Amygdala (tissue), 56 donors: ENCODE results near the gene ZSCAN21.

ENCODE experiments used
- DNase-seq, 56 donors: peaks; one replicate each; lab custom pipeline; 2025; lab: John Stamatoyannopoulos, UW

The ZSCAN21 gene

GRCh38 chr7:100024020-100024619 is 25.5 kb upstream of the ZSCAN21 start:
- DNase-seq, result no peak

- no peak for DNase-seq
Observed at GRCh38 chr7:100027197-100027596, 22.4 kb upstream of the ZSCAN21 start.

GRCh38 chr7:100029596-100029995 is 20.0 kb upstream of the ZSCAN21 start:
- DNase-seq, result no peak

- DNase-seq, result no peak
Observed at GRCh38 chr7:100033526-100033925, 16.0 kb upstream of the ZSCAN21 start.

GRCh38 chr7:100034871-100035510 is 14.6 kb upstream of the ZSCAN21 start:
- no peak for DNase-seq

DNA sequence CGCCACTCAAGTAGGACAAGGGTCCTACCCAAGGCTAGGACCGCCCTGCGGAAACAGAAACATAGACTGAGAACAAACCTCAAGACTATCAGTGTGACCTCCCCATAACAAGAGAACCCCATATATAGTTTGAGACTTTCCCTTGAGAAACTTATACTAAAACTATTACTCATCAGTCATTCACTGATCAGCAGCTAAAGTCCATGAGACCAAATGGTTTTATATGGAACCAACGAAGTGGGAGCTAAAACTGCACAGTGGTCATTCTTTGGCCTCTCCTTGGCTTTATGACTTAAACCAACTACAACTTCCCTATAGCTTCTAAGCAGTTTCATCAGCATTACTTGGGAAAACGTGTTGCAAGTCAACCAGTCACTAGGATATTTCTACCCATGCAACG is 13.7 kb upstream of the ZSCAN21 start:
- no peak for DNase-seq

GRCh38 chr7:100038326-100038725 is 11.2 kb upstream of the ZSCAN21 start:
- DNase-seq, result no peak

DNA sequence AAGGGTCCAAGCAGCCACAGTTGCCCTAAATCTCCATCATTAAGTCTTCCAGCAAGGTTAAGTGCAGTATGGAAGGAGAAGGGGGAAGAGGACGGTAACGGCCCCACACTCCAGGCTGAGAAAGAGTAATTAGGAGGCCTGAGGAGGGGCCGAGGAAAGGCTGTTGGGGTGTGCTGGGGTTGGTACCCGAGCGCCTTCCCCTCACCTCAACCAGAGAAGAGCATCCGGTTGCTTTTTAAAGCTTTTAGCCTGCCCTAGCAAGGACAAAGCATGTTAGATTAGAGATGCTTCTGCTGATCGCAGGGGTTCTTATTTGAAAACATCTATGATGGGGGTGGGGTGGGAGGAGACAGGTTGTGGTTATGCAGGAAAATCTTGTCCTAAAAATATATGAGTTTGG is 9.0 kb upstream of the ZSCAN21 start:
- DNase-seq, result no peak

GRCh38 chr7:100044718-100045117 is 4.9 kb upstream of the ZSCAN21 start:
- DNase-seq, result peak in 6 of 56 donors; percentile 1 to 15 (median 3)

DNA sequence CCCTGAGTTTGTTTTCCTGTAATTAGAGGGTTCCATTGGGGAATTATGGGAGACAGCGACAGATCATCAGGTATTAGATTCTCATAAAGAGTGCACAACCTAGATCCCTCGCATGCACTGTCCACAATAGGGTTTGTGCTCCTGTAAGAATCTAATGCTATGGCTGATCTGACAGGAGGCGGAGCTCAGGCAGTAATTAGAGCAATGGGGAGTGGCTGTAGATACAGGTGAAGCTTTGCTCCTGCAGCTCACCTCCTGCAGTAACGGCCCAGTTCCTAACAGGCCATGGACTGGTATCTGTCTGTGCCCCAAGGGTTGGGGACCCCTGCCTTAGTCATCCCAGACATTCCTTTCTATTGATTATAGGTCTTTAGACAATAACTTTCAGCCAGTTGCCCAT is 894 bp upstream of the ZSCAN21 start:
- no peak for DNase-seq

DNA sequence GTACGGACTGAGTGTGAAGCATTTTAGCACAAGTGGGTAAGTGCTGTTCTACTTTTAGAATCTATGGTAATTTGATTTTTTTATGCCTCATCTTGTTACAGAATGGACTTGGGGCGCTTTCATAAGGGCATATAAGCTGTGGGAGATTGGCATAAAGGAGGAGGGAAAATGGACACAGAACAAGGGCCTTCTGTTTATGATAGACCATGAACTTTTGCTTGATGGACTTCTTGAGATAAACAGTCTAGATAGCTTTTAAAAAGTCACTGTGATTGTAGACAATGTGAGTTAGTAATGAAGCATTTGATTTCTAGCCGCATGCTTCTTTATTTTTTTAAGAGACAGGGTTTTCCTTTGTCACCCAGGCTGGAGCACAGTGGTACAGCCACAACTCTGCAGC is 2.0 kb downstream of the ZSCAN21 start:
- no peak for DNase-seq

GRCh38 chr7:100053215-100053614 is 3.6 kb downstream of the ZSCAN21 start:
- peak in 44 of 56 donors; percentile 6 to 76 (median 37) for DNase-seq

GRCh38 chr7:100057006-100057405 is 7.4 kb downstream of the ZSCAN21 start:
- DNase-seq, result no peak

- no peak for DNase-seq
Observed at GRCh38 chr7:100059251-100059739, 9.7 kb downstream of the ZSCAN21 start.

- no peak for DNase-seq
Observed at GRCh38 chr7:100061518-100062193, 12.1 kb downstream of the ZSCAN21 start.

- DNase-seq, result no peak
Observed at GRCh38 chr7:100063376-100063775, 13.8 kb downstream of the ZSCAN21 start.

DNA sequence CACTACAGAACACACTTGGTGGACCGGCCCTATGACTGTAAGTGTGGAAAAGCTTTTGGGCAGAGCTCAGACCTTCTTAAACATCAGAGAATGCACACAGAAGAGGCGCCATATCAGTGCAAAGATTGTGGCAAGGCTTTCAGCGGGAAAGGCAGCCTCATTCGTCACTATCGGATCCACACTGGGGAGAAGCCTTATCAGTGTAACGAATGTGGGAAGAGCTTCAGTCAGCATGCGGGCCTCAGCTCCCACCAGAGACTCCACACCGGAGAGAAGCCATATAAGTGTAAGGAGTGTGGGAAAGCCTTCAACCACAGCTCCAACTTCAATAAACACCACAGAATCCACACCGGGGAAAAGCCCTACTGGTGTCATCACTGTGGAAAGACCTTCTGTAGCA is 14.6 kb downstream of the ZSCAN21 start:
- DNase-seq, result no peak

DNA sequence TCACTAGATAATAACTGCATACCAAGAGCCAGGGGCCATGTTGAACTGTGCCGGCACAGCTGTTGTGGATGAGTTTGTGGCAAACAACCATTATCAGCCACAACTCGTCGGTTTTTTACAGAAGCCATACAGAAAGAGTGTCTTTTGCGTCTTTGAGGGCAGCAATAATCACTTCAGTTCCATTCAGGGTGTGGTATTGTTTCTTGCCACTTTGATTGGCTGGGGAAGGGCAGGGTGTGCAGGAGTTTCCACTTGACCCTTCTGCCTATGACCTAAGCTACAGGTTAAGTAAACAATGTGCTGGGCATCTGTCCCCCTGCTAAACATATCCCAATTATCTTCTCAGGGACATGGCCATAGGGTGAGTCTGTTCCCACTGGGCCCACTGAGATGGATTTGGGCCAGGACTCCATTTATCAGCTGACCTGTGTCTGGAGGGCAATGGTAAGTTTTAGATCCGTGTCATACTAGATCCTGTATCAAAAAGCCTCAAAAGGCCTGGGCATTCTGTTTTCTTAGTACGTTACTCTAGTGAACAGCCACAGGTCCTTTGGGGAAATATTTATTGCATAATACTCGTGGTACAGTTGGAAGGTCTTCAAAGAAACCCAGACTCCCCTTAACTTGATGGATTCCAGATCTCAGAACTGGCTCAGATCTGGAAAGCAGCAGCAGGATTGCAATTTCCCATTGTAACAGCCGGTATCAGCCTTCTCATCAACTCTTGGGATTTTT is 16.0 kb downstream of the ZSCAN21 start:
- DNase-seq, result no peak

DNA sequence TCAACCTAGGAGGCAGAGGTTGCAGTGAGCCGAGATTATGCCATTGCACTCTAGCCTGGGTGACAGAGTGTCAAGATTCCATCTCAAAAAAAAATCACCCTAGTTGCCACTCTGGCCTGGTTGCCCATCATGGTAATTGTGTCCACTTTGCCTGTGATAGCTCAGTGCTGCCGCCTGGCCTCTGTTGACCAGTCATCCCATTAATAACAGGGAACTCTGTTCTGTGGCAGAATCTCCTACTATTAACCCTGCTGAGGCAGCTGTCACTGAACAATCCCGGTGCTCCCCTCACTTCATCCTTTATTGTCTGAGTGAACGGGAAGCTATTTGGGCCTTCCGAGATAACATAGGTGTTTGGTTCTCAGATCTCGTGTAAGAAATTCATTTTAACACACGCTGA is 17.4 kb downstream of the ZSCAN21 start:
- peak in 13 of 56 donors; percentile 1 to 50 (median 14) for DNase-seq

- DNase-seq, result no peak
Observed at GRCh38 chr7:100069991-100070390, 20.4 kb downstream of the ZSCAN21 start.
